GM19452 (cell line): ENCODE data around the gene TMEM44.
"Not testable (repeated sequence)": the region's sequence is repeated elsewhere in the genome, so short reads cannot be mapped to it uniquely, and the experiment has no call there.

Experiments used
- ATAC-seq: cut with Tn5 transposase; IDR thresholded peaks from one replicate; pipeline ENCODE4 v1.9.1; 2021; ENCODE audit not compliant: unreplicated experiment

TMEM44 gene

GRCh38 chr3:194612221-194612620, 21.0 kb downstream of the TMEM44 start:
- no peak for ATAC-seq

GRCh38 chr3:194610689-194611088, 22.5 kb downstream of the TMEM44 start:
- ATAC-seq, result no peak

GRCh38 chr3:194609601-194610000, 23.6 kb downstream of the TMEM44 start:
- no peak for ATAC-seq

- no peak for ATAC-seq
These were observed 24.2 kb downstream of the TMEM44 start for GRCh38 chr3:194608981-194609380.

GRCh38 chr3:194607592-194608389, 25.4 kb downstream of the TMEM44 start:
- no peak for ATAC-seq

GRCh38 chr3:194606941-194607340, 26.3 kb downstream of the TMEM44 start:
- no peak for ATAC-seq

GRCh38 chr3:194606163-194606562, 27.1 kb downstream of the TMEM44 start:
- ATAC-seq, result no peak

- ATAC-seq, result not testable (repeated sequence)
These were observed 27.9 kb downstream of the TMEM44 start for GRCh38 chr3:194605314-194605713.

GRCh38 chr3:194604837-194605236, 28.4 kb downstream of the TMEM44 start:
- ATAC-seq, result no peak

- ATAC-seq, result no peak
These were observed 29.1 kb downstream of the TMEM44 start for GRCh38 chr3:194604126-194604525.

- ATAC-seq, result no peak
These were observed 30.5 kb downstream of the TMEM44 start for GRCh38 chr3:194602669-194603171.

GRCh38 chr3:194598771-194599557, 34.3 kb downstream of the TMEM44 start:
- no peak for ATAC-seq

GRCh38 chr3:194596906-194597305, 36.3 kb downstream of the TMEM44 start:
- ATAC-seq, result no peak

GRCh38 chr3:194592798-194593752, 40.1 kb downstream of the TMEM44 start:
- no peak for ATAC-seq

- no peak for ATAC-seq
These were observed 44.5 kb downstream of the TMEM44 start for GRCh38 chr3:194588741-194589140.

GRCh38 chr3:194588236-194588635, 45.0 kb downstream of the TMEM44 start:
- no peak for ATAC-seq

- no peak for ATAC-seq
These were observed 45.7 kb downstream of the TMEM44 start for GRCh38 chr3:194587438-194587931.

- ATAC-seq, result no peak
These were observed 46.4 kb downstream of the TMEM44 start for GRCh38 chr3:194586836-194587235.

GRCh38 chr3:194585880-194586281, 47.3 kb downstream of the TMEM44 start:
- no peak for ATAC-seq

GRCh38 chr3:194584866-194585265, 48.4 kb downstream of the TMEM44 start:
- ATAC-seq, result no peak

GRCh38 chr3:194584320-194584776, 48.9 kb downstream of the TMEM44 start:
- ATAC-seq, result peak; percentile 16
